ENCODE data around the gene CHCHD5.
A peak's percentile ranks its signal among the peaks of the same experiment; 100 is the strongest.

The CHCHD5 gene

GRCh38 chr2:112626604-112627059, 42.2 kb downstream of the CHCHD5 start:
- DNase-seq, result peak; percentile 76

GRCh38 chr2:112627060-112628040, 42.9 kb downstream of the CHCHD5 start:
- no peak for DNase-seq

GRCh38 chr2:112629224-112629623, 44.8 kb downstream of the CHCHD5 start:
- peak; percentile 54 for DNase-seq

- no peak for DNase-seq
Observed at GRCh38 chr2:112629823-112630222, 45.4 kb downstream of the CHCHD5 start.

GRCh38 chr2:112630268-112630667, 45.9 kb downstream of the CHCHD5 start:
- peak; percentile 19 for DNase-seq

- no peak for DNase-seq
Observed at GRCh38 chr2:112633708-112634107, 49.3 kb downstream of the CHCHD5 start.

GRCh38 chr2:112634153-112634873, 49.9 kb downstream of the CHCHD5 start:
- DNase-seq, result no peak

- DNase-seq, result no peak
Observed at GRCh38 chr2:112634874-112635157, 50.4 kb downstream of the CHCHD5 start.

GRCh38 chr2:112636605-112637288, 52.3 kb downstream of the CHCHD5 start:
- DNase-seq, result no peak

- DNase-seq, result no peak
Observed at GRCh38 chr2:112637289-112637660, 52.9 kb downstream of the CHCHD5 start.

Data from NCI-H82 (cell line).